ENCODE data around the gene SYT1. TPM values are rescaled to one million over a fixed set of nuclear protein-coding genes. Genes with fewer than 3 reads are reported as not detected.

Gene SYT1
- polyA plus RNA-seq, 1 experiment = 6.8 TPM

- no peak for DNase-seq (ENCODE audit: low read depth, low spot score)
- ChIA-PET CTCF (no interaction called here), POLR2A (no interaction called here)
- Histone ChIP-seq H3K27me3 (ENCODE audit: control insufficient read depth, insufficient read depth, low read length) (no peaks in the 10 kb centered on the region), H3K27ac (ENCODE audit: low read depth, low read length) (no peak overlapping the region), H3K4me3 (ENCODE audit: low read depth, low read length) (no peak overlapping the region), H3K9me3 (ENCODE audit: control insufficient read depth, insufficient read depth, low read length) (no peaks in the 10 kb centered on the region)
- TF ChIP-seq CTCF (IDR thresholded peaks at IDR 0.05; ENCODE audit: low read depth, low read length) = no peak
Observed at GRCh38 chr12:78916845-78917480, 52.4 kb downstream of the SYT1 start.

DNA sequence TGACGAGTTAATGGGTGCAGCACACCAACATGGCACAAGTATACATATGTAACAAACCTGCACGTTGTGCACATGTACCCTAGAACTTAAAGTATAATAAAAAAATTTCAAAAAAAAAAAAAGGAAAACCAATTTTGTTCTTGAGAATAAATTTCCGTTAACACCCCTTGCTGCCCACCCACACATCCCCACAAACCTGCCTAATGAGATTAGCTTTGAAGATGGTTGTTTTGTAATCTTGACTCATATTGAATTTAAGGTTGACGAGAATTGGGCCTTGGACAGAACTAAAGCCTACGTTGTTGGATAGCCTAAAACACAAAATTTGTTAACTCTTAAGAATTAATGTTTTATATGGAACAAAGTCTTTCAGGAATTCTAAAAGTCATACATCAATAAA, 52.9 kb downstream of the SYT1 start:
- H3K27me3 ChIP-seq (ENCODE audit: control insufficient read depth, insufficient read depth, low read length) = no peaks in the 10 kb centered on the region
- no peak overlapping the region for H3K4me3 ChIP-seq (ENCODE audit: low read depth, low read length)
- H3K9me3 ChIP-seq (ENCODE audit: control insufficient read depth, insufficient read depth, low read length) = no peaks in the 10 kb centered on the region
- no peak for DNase-seq (ENCODE audit: low read depth, low spot score)
- TF ChIP-seq CTCF (IDR thresholded peaks at IDR 0.05; ENCODE audit: low read depth, low read length) = no peak
- CTCF ChIA-PET = no interaction called here
- POLR2A ChIA-PET = no interaction called here
- H3K27ac ChIP-seq (ENCODE audit: low read depth, low read length) = no peak overlapping the region

DNA sequence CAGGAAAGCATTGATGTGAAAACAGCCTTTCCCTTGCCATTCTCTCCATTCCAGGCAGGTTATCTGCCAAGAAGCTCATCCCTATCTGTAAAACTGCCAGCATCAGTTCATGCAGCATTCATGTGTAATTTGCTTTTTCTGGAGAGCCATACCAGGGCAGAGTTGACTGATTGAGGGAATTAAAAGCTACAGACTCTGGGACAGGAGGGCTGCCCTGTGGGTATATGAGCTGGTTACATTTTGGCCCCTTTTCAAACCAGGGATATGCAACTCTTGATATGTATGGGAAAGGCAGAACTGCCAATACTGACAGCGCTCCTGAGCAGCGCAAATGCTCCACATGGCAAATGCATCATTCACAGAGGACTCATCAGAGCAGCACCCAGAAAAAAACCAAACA, 53.7 kb downstream of the SYT1 start:
- ChIA-PET CTCF (no interaction called here), POLR2A (no interaction called here)

GRCh38 chr12:78928200-78929074, 63.9 kb downstream of the SYT1 start:
- Histone ChIP-seq H3K27ac (ENCODE audit: low read depth, low read length) (peak overlapping the region; percentile 75), H3K27me3 (ENCODE audit: control insufficient read depth, insufficient read depth, low read length) (no peaks in the 10 kb centered on the region), H3K4me3 (ENCODE audit: low read depth, low read length) (0 out of 2 replicates have a peak overlapping the region, but pooled peaks have one; percentile 5), H3K9me3 (ENCODE audit: control insufficient read depth, insufficient read depth, low read length) (no peaks in the 10 kb centered on the region)
- POLR2A ChIA-PET = interaction anchor here (0.7 to 1.2 kb wide), 2 partner anchors 65 to 72 kb away, joined by 3 to 4 read pairs; no protein-coding TSS in a partner anchor
- no peak for TF ChIP-seq CTCF (IDR thresholded peaks at IDR 0.05; ENCODE audit: low read depth, low read length)
- peak; percentile 49 for DNase-seq (ENCODE audit: low read depth, low spot score)
- CTCF ChIA-PET = no interaction called here

More for the DNA sequence above, 53.7 kb downstream of the SYT1 start:
- Histone ChIP-seq H3K9me3 (ENCODE audit: control insufficient read depth, insufficient read depth, low read length) (no peaks in the 10 kb centered on the region), H3K27ac (ENCODE audit: low read depth, low read length) (no peak overlapping the region), H3K4me3 (ENCODE audit: low read depth, low read length) (no peak overlapping the region), H3K27me3 (ENCODE audit: control insufficient read depth, insufficient read depth, low read length) (no peaks in the 10 kb centered on the region)
- TF ChIP-seq CTCF (IDR thresholded peaks at IDR 0.05; ENCODE audit: low read depth, low read length) = no peak
- DNase-seq (ENCODE audit: low read depth, low spot score) = no peak

DNA sequence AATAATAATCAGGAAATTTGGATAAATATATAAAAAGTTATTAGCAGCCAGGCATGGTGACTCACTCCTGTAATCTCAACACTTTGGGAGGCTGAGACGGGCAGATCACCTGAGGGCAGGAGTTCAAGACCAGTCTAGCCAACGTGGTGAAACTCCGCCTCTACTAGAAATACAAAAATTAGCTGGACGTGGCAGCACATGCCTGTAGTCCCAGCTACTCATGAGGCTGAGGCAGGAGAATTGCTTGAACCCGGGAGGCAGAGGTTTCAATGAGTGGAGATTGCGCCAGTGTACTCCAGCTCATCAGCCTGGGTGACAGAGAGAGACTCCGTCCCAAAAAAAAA, 64.5 kb downstream of the SYT1 start:
- Histone ChIP-seq H3K27ac (ENCODE audit: low read depth, low read length) (peak overlapping the region; percentile 75), H3K9me3 (ENCODE audit: control insufficient read depth, insufficient read depth, low read length) (no peaks in the 10 kb centered on the region), H3K27me3 (ENCODE audit: control insufficient read depth, insufficient read depth, low read length) (no peaks in the 10 kb centered on the region), H3K4me3 (ENCODE audit: low read depth, low read length) (no peak overlapping the region)
- CTCF ChIA-PET = no interaction called here
- DNase-seq (ENCODE audit: low read depth, low spot score) = no peak
- no peak for TF ChIP-seq CTCF (IDR thresholded peaks at IDR 0.05; ENCODE audit: low read depth, low read length)
- POLR2A ChIA-PET = interaction anchor here (1.2 kb wide), 1 partner anchor 65 kb away, joined by 4 read pairs; no protein-coding TSS in a partner anchor
